Smooth muscle cell (in vitro differentiated cells): Measurements from ENCODE around the gene KPNA1. TPM values are rescaled to one million over a fixed set of nuclear protein-coding genes. Genes with fewer than 3 reads are reported as not detected.

ENCODE experiments used
- DNase-seq: peaks from one replicate; lab custom pipeline; 2025; ENCODE audit not compliant: unreplicated experiment; lab: John Stamatoyannopoulos, UW
- H2AFZ ChIP-seq: fragments of 200-600 bp; sonication (generic); 2 replicates; pipeline ENCODE4 v1.6.0; 2016; ENCODE audit warnings: antibody characterized with exemption, low read depth, mild to moderate bottlenecking
- H3F3A ChIP-seq: fragments of 200-600 bp; sonication (generic); 2 replicates; pipeline ENCODE4 v1.6.0; 2017; ENCODE audit warnings: antibody characterized with exemption, low read depth
- H3K27ac ChIP-seq: fragments of 200-600 bp; sonication (generic); 2 replicates; pipeline ENCODE4 v1.5.1; 2016; ENCODE audit warnings: low read depth, mild to moderate bottlenecking
- H3K27me3 ChIP-seq: fragments of 200-600 bp; sonication (generic); 2 replicates; pipeline ENCODE4 v1.6.1; 2016; ENCODE audit warnings: low read depth, mild to moderate bottlenecking
- H3K36me3 ChIP-seq: fragments of 200-600 bp; sonication (generic); 2 replicates; pipeline ENCODE4 v1.5.1; 2016; ENCODE audit warnings: low read depth
- H3K4me1 ChIP-seq: fragments of 200-600 bp; sonication (generic); 2 replicates; pipeline ENCODE4 v1.5.1; 2016; ENCODE audit warnings: low read depth
- H3K4me2 ChIP-seq: fragments of 200-600 bp; sonication (generic); 2 replicates; pipeline ENCODE4 v1.6.0; 2016; ENCODE audit warnings: mild to moderate bottlenecking
- H3K4me3 ChIP-seq: fragments of 200-600 bp; sonication (generic); 2 replicates; pipeline ENCODE4 v1.5.1; 2016; ENCODE audit warnings: mild to moderate bottlenecking
- H3K79me2 ChIP-seq: fragments of 200-600 bp; sonication (generic); 2 replicates; pipeline ENCODE4 v1.6.0; 2016; ENCODE audit warnings: low read depth, mild to moderate bottlenecking
- H3K9ac ChIP-seq: fragments of 200-600 bp; sonication (generic); 2 replicates; pipeline ENCODE4 v1.6.0; 2016; ENCODE audit warnings: low read depth
- H3K9me3 ChIP-seq: fragments of 200-600 bp; sonication (generic); replicated peaks from 2 replicates; pipeline ENCODE4 v1.5.1; 2016; ENCODE audit warnings: low read depth
- H4K20me1 ChIP-seq: fragments of 200-600 bp; sonication (generic); 2 replicates; pipeline ENCODE4 v1.6.0; 2016; ENCODE audit warnings: low read depth
- CTCF ChIP-seq: fragments of 200-600 bp; sonication (generic); IDR thresholded peaks from 2 replicates; pipeline ENCODE4 v1.5.1; 2017; ENCODE audit warnings: borderline replicate concordance, mild to moderate bottlenecking, antibody characterized with exemption; ENCODE audit not compliant: insufficient read depth, poor library complexity, severe bottlenecking
- WGBS: methylation state at CpG from one replicate; pipeline ENCODE4 v1.1.7; 2016; ENCODE audit warnings: low lambda C conversion rate; 5-methylcytosine and 5-hydroxymethylcytosine counted together
- polyA plus RNA-seq: library from polyadenylated mRNA; unstranded; fragments of >200 nt; fragmentation: Nextera tagmentation; extraction: Ambion mirVana; gene quantifications from 2 replicates; pipeline ENCODE4 v1.2.1, GENCODE V29; 2016
- total RNA-seq: library from RNA; depleted of rRNA; stranded (reverse); fragments of >200 nt; gene quantifications from 2 replicates; pipeline ENCODE4 v1.2.3, GENCODE V29; 2014

Gene KPNA1
- total and polyA plus RNA-seq, 2 experiments from 2014 or later, result 34.6 to 37.9 TPM

GRCh38 chr3:122407946-122408345, 106.8 kb downstream of the KPNA1 start:
- H3K79me2 ChIP-seq, result peaks cover 1% of the 10 kb centered on the region
- H2AFZ ChIP-seq, result no peak overlapping the region
- no peaks in the 10 kb centered on the region for H3K9me3 ChIP-seq
- no peaks in the 10 kb centered on the region for H3K4me1 ChIP-seq
- TF ChIP-seq CTCF, result no peak
- WGBS, result 83% methylated on average over 1 of the region's 1 CpG
- no peaks in the 10 kb centered on the region for H3F3A ChIP-seq
- no peak for DNase-seq
- no peak overlapping the region for H3K9ac ChIP-seq
- H3K27ac ChIP-seq, result no peak overlapping the region
- H3K36me3 ChIP-seq, result peaks cover 12% of the 10 kb centered on the region
- H4K20me1 ChIP-seq, result peaks cover 13% of the 10 kb centered on the region
- H3K4me2 ChIP-seq, result no peak overlapping the region
- H3K27me3 ChIP-seq, result no peaks in the 10 kb centered on the region
- no peak overlapping the region for H3K4me3 ChIP-seq

GRCh38 chr3:122406198-122406597, 108.5 kb downstream of the KPNA1 start:
- H3K36me3 ChIP-seq, result peaks cover 12% of the 10 kb centered on the region
- H3K4me2 ChIP-seq, result no peak overlapping the region
- no peak for TF ChIP-seq CTCF
- H3K4me1 ChIP-seq, result no peaks in the 10 kb centered on the region
- H3K27ac ChIP-seq, result no peak overlapping the region
- no peak overlapping the region for H2AFZ ChIP-seq
- no peak overlapping the region for H3K4me3 ChIP-seq
- H3K79me2 ChIP-seq, result peaks cover 5% of the 10 kb centered on the region
- WGBS, result 98% methylated on average over 4 of the region's 4 CpGs
- no peak for DNase-seq
- no peaks in the 10 kb centered on the region for H3K27me3 ChIP-seq
- peaks cover 24% of the 10 kb centered on the region for H4K20me1 ChIP-seq
- no peak overlapping the region for H3K9ac ChIP-seq
- no peaks in the 10 kb centered on the region for H3F3A ChIP-seq
- no peaks in the 10 kb centered on the region for H3K9me3 ChIP-seq

- Histone ChIP-seq H3K9ac (no peak overlapping the region), H3K9me3 (no peaks in the 10 kb centered on the region), H3K79me2 (peaks cover 5% of the 10 kb centered on the region), H3K27me3 (no peaks in the 10 kb centered on the region), H3K4me3 (no peak overlapping the region), H3K27ac (no peak overlapping the region), H3F3A (no peaks in the 10 kb centered on the region), H3K36me3 (peaks cover 12% of the 10 kb centered on the region), H4K20me1 (peaks cover 26% of the 10 kb centered on the region), H2AFZ (no peak overlapping the region), H3K4me2 (no peak overlapping the region), H3K4me1 (no peaks in the 10 kb centered on the region)
- DNase-seq, result no peak
- 91% methylated on average over 3 of the region's 3 CpGs for WGBS
- no peak for TF ChIP-seq CTCF
These were observed 109.7 kb downstream of the KPNA1 start for GRCh38 chr3:122405015-122405414.

- Histone ChIP-seq H3K4me3 (no peak overlapping the region), H3K9me3 (no peaks in the 10 kb centered on the region), H3K4me2 (peak overlapping the region; percentile 4), H3K79me2 (peaks cover 5% of the 10 kb centered on the region), H3K9ac (no peak overlapping the region), H3K36me3 (peaks cover 12% of the 10 kb centered on the region), H3F3A (no peaks in the 10 kb centered on the region), H3K4me1 (no peaks in the 10 kb centered on the region), H3K27ac (peak overlapping the region; percentile 83), H3K27me3 (no peaks in the 10 kb centered on the region), H4K20me1 (peaks cover 26% of the 10 kb centered on the region), H2AFZ (no peak overlapping the region)
- no peak for TF ChIP-seq CTCF
- no peak for DNase-seq
- WGBS, result 60% methylated on average over 6 of the region's 6 CpGs
These were observed 111.2 kb downstream of the KPNA1 start for GRCh38 chr3:122403489-122403888.
